GM18520 (cell line): ENCODE measurements around the gene CPM.
"Not testable (repeated sequence)": the region's sequence is repeated elsewhere in the genome, so short reads cannot be mapped to it uniquely, and the experiment has no call there.

Source experiments
- ATAC-seq: cut with Tn5 transposase; IDR thresholded peaks from one replicate; pipeline ENCODE4 v1.9.1; 2021; ENCODE audit not compliant: unreplicated experiment

The CPM gene

DNA sequence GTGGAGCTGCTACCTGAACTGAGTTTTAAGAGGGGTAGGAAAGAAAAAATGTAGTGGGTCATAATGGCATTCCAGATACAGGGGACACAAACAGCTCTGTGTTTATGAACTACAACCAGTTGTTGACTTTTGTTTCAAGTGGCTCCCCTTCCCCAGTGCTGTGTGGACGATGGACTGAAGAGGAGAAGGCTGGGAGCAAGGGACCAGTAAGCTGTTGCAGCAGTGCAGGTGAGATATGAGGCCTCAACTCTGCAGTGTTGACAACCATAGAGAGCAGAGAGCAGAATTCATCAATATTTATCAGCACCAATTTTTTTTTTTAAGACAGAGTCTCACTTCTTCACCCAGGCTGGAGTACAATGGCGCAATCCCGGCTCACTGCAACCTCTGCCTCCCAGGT, 78.4 kb downstream of the CPM start:
- ATAC-seq = no peak

- ATAC-seq = no peak
Measured at GRCh38 chr12:68854078-68854468, 78.9 kb downstream of the CPM start.

- ATAC-seq = no peak
Measured at GRCh38 chr12:68853396-68854077, 79.4 kb downstream of the CPM start.

GRCh38 chr12:68851592-68852306, 81.2 kb downstream of the CPM start:
- ATAC-seq = no peak

DNA sequence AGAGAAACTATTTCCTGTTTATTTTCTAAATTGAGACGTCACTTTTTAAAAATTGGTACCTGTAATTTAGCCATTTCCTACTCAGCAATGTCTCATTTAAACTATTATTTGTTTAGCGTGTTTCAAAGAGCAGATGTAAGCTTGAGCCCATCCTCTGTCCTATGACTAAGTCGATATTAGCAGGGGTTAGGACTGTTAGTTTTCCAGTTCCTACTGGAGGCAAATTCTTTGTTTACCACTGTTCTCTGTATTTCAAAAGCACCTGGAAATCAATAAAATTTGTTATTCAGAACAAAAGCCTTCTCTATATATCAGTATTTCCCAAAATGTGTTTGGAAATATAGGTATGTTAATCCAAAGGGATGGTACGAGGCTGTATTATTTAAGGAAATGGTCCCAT, 82.6 kb downstream of the CPM start:
- ATAC-seq = no peak

DNA sequence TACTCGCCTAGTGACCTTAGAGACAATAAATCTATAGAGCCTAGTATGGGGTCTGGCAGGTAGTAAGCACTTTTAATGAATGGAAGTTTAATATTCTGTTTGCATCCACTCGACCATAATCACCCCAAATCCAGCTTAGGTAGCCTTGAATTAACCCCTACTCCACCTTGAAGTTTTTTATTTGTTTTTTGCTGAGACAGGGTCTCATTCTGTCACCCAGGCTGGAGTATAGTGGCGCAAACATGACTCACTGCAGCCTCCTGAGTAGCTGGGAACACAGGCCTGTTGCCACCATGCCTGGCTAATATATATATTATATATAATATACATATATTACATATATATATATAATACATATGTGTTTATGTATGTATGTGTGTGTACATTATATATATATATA, 86.2 kb downstream of the CPM start:
- ATAC-seq = no peak

DNA sequence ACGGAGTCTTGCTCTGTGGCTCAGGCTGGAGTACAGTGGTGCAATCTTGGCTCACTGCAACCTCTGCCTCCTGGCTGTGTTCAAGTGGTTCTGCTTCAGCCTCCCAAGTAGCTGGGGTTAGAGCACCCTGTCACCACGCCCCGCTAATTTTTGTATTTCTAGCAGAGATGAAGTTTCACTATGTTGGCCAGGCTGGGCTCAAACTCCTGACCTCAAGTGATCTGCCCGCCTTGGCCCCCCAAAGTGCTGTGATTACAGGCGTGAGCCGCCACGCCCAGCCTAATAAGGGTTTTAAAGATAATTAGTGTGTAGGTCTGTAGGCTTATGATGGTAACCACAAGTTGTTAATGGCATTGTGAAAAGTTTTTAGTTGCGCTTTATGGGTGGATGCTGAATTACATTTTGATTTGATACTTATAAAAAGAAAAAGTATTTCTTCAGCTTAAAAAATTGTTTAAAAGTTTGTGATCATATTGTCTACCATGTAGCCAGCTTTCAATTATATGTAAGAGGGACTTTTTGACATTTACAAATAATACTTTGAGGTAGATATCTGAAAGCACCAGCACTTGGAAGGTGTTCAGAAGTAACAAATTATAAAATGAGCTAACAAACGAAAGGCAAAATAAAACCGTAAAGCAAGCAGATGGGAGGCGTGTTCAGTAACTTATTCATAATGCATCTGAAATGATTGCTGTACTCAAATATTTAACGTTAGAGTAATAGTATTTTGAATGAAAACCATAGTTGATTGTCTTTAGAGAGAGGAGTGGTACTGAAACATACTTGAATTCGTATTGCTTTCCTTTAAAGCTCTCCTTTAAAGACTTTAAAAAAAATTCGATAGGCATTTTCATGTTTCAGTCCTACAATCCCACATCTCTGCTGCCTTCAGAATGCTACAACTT, 87.9 kb downstream of the CPM start:
- ATAC-seq = no peak

GRCh38 chr12:68844318-68844745, 88.6 kb downstream of the CPM start:
- ATAC-seq = no peak

- ATAC-seq = no peak
Measured at GRCh38 chr12:68842784-68843567, 90.0 kb downstream of the CPM start.

DNA sequence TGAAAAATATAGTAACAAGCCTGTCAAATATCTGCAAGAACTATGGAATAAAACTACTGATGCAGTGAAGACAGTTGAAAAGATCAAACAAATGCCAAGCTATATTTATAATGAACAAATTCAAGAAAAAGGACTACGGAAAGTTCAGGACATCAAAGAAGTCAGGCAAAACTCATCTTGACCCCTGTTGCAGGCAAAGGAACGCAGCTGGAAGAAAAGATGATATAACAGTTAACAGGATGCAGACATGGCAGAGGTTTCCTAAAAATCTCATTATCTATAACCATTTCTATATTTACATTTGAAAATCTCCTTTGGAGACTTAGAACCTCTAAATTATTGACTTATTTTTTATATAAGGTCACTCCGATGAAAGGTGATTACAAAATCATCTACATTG, 90.8 kb downstream of the CPM start:
- ATAC-seq = no peak

DNA sequence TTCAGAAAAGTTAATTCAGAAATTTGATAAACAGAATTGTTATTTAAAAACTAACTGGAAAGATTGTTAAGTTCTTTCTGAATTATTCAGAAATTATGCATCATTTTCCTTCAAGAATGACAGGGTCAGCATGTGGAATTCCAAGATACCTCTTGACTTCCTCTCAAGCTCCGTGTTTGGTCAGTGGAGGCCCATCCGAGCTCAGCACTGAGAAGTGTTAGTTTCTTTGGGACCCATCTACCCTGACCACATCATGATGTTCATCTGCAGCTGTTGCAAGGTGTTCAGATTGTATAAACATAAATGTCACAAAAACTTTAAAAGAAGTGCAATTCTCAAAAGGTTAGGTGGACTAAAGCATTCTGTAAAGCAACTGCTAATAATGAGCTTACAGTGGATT, 91.3 kb downstream of the CPM start:
- ATAC-seq = no peak

DNA sequence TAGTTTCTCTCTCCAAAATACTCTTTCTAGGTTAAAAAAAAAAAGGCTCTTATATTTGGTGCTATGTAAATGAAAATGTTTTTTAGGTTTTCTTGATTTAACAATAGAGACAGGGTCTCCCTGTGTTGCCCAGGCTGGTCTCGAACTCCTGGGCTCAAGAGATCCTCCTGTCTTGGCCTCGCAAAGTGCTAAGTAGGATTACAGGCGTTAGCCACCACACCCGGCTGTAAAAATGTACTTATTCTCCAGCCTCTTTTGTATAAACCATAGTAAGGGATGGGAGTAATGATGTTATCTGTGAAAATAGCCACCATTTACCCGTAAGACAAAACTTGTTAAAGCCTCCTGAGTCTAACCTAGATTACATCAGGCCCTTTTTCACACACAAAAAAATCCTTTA, 91.8 kb downstream of the CPM start:
- ATAC-seq = not testable (repeated sequence)

DNA sequence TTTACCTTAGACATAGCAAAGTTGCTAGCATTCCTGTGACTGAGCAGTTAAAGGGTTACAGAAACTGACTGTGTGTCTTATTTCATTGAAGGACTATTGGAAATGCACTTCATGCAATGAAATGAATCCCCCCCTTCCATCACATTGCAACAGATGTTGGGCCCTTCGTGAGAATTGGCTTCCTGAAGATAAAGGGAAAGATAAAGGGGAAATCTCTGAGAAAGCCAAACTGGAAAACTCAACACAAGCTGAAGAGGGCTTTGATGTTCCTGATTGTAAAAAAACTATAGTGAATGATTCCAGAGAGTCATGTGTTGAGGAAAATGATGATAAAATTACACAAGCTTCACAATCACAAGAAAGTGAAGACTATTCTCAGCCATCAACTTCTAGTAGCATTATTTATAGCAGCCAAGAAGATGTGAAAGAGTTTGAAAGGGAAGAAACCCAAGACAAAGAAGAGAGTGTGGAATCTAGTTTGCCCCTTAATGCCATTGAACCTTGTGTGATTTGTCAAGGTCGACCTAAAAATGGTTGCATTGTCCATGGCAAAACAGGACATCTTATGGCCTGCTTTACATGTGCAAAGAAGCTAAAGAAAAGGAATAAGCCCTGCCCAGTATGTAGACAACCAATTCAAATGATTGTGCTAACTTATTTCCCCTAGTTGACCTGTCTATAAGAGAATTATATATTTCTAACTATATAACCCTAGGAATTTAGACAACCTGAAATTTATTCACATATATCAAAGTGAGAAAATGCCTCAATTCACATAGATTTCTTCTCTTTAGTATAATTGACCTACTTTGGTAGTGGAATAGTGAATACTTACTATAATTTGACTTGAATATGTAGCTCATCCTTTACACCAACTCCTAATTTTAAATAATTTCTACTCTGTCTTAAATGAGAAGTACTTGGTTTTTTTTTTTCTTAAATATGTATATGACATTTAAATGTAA, 93.5 kb downstream of the CPM start:
- ATAC-seq = no peak

- no peak for ATAC-seq
Measured at GRCh38 chr12:68838046-68838886, 94.7 kb downstream of the CPM start.

- no peak for ATAC-seq
Measured at GRCh38 chr12:68837215-68837614, 95.8 kb downstream of the CPM start.

DNA sequence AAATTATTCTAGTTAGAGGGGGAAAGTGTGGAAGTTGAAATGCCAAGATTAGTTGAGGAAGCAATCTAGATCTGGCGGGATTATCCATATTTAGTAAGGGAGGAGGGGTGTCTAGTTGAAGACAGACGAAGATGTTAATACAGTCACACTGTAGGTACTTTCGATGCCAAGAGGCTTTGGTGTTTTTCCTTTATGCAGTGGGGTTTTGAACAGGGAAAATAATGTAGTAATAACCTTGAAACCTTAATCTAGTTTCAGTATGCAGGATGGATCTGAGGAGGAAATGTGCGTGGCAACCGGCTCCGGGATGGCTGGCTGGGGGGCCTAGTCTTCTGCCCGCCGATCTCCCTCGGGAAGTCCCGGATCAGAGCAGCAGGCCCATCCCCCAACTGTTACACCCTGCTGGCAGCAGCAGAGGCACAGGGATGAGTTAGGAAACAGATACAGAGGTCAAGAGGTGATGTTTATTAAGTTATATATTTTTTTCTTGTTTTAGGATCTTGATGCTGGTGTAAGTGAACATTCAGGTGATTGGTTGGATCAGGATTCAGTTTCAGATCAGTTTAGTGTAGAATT, 97.5 kb downstream of the CPM start:
- no peak for ATAC-seq

DNA sequence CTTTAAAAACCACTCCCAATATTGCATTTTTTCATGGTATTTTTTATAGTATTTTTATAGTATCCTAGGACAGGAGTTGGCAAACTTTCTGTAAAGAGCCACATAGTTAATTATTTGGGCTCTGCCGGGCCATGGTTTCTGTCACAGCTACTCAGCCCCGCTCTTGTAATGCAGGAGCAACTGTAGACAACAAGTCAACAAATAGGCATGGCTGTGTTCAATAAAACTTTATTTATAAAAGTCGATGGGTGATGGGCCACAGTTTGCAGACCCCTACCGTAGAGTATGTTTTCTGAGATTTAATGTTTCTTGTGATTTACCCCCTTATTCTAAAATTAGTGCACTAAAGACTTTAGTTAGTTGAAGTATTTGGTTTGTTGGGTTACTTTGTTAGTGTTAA, 99.5 kb downstream of the CPM start:
- no peak for ATAC-seq

GRCh38 chr12:68832504-68832867, 100.5 kb downstream of the CPM start:
- no peak for ATAC-seq
